ENCODE results near the gene ORAI3.

Gene ORAI3

GRCh38 chr16:30966033-30966619, 17.3 kb downstream of the ORAI3 start:
- FAIRE-seq (no peak), DNase-seq (ENCODE audit: low spot score) (no peak)

GRCh38 chr16:30967795-30968194, 18.9 kb downstream of the ORAI3 start:
- DNase-seq (ENCODE audit: low spot score), result no peak
- no peak for FAIRE-seq

GRCh38 chr16:30969246-30969842, 20.5 kb downstream of the ORAI3 start:
- FAIRE-seq, result no peak
- DNase-seq (ENCODE audit: low spot score), result no peak

GRCh38 chr16:30971298-30971697, 22.4 kb downstream of the ORAI3 start:
- no peak for DNase-seq (ENCODE audit: low spot score)
- FAIRE-seq, result no peak

GRCh38 chr16:30972872-30973271, 24.0 kb downstream of the ORAI3 start:
- FAIRE-seq, result no peak
- DNase-seq (ENCODE audit: low spot score), result no peak

GRCh38 chr16:30974348-30974747, 25.5 kb downstream of the ORAI3 start:
- DNase-seq (ENCODE audit: low spot score), result no peak

GRCh38 chr16:30976486-30976885, 27.6 kb downstream of the ORAI3 start:
- DNase-seq (ENCODE audit: low spot score), result no peak
- no peak for FAIRE-seq

More at GRCh38 chr16:30974348-30974747, 25.5 kb downstream of the ORAI3 start:
- FAIRE-seq, result no peak

GRCh38 chr16:30977502-30977901, 28.6 kb downstream of the ORAI3 start:
- FAIRE-seq (no peak), DNase-seq (ENCODE audit: low spot score) (no peak)

DNA sequence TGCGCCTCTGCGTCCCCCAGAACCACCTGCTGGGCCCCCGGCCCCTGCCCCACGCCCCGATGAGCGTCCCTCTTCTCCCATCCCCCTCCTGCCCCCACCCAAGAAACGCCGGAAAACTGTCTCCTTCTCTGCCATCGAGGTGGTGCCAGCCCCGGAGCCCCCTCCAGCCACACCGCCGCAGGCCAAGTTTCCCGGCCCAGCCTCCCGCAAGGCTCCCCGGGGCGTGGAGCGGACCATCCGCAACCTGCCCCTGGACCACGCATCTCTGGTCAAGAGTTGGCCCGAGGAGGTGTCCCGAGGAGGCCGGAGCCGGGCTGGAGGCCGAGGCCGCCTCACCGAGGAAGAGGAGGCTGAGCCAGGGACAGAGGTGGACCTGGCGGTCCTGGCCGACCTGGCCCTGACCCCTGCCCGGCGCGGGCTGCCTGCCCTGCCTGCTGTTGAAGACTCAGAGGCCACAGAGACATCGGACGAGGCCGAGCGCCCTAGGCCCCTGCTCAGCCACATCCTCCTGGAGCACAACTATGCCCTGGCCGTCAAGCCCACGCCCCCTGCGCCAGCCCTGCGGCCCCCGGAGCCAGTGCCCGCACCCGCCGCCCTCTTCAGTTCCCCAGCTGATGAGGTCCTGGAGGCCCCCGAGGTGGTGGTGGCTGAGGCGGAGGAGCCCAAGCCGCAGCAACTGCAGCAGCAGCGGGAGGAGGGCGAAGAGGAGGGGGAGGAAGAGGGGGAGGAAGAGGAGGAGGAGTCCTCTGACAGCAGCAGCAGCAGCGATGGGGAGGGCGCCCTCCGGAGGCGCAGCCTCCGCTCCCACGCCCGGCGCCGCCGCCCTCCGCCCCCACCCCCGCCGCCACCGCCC, 30.5 kb downstream of the ORAI3 start:
- FAIRE-seq (no peak), DNase-seq (ENCODE audit: low spot score) (no peak)

DNA sequence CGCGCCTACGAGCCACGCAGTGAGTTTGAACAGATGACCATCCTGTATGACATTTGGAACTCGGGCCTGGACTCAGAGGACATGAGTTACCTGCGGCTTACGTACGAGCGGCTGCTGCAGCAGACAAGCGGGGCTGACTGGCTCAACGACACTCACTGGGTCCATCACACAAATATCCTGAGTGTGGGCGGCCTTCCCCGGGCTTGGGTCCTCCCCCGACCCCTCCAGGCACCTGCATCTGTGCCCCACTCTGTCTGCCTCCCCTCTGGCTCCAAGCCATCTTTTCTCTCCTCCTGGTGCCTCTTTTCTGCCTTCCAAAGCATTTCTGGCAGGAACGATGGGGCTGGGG, 31.1 kb downstream of the ORAI3 start:
- DNase-seq (ENCODE audit: low spot score) (no peak), FAIRE-seq (no peak)

DNA sequence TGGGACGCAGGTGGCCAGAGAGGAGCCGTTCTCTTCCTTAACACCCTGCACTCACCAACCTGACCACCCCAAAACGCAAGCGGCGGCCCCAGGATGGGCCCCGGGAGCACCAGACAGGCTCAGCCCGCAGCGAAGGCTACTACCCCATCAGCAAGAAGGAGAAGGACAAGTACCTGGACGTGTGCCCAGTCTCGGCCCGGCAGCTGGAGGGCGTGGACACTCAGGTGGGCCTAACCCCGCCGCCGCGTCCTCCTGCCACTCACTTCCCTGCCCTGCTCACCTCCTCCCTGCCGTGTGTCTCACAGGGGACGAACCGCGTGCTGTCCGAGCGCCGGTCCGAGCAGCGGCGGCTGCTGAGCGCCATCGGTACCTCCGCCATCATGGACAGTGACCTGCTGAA, 31.6 kb downstream of the ORAI3 start:
- no peak for FAIRE-seq
- no peak for DNase-seq (ENCODE audit: low spot score)

DNA sequence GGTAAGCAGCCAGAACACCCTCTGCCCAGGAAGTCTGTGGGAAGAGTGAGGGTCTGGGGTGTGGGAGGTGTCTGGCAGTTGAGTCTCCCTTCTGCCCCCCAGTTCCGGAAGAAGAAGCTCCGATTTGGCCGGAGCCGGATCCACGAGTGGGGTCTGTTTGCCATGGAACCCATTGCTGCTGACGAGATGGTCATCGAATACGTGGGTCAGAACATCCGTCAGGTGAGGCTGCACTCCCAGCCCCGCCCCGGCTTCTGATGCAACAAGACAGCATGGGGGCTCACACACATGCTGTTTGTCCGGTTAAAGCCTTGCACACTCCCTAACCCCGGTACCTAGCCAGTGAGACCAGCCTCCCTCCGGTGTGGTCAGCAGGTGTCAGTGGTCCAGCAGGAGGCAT, 32.1 kb downstream of the ORAI3 start:
- no peak for DNase-seq (ENCODE audit: low spot score)
- FAIRE-seq, result no peak

- FAIRE-seq, result no peak
- no peak for DNase-seq (ENCODE audit: low spot score)
Measured at GRCh38 chr16:30982548-30983288, 33.9 kb downstream of the ORAI3 start.

GRCh38 chr16:30983289-30983889, 34.5 kb downstream of the ORAI3 start:
- DNase-seq (ENCODE audit: low spot score) (no peak), FAIRE-seq (no peak)

GRCh38 chr16:30983898-30984610, 35.2 kb downstream of the ORAI3 start:
- FAIRE-seq, result no peak

GRCh38 chr16:30984669-30985400, 36.0 kb downstream of the ORAI3 start, which contains the start of gene HSD3B7:
HSD3B7 (plus strand) TSS chr16:30985207; CDS start chr16:30985659, 452 bp downstream.
- FAIRE-seq, result no peak
- DNase-seq (ENCODE audit: low spot score), result peak; percentile 64

More at GRCh38 chr16:30983898-30984610, 35.2 kb downstream of the ORAI3 start:
- DNase-seq (ENCODE audit: low spot score), result no peak

DNA sequence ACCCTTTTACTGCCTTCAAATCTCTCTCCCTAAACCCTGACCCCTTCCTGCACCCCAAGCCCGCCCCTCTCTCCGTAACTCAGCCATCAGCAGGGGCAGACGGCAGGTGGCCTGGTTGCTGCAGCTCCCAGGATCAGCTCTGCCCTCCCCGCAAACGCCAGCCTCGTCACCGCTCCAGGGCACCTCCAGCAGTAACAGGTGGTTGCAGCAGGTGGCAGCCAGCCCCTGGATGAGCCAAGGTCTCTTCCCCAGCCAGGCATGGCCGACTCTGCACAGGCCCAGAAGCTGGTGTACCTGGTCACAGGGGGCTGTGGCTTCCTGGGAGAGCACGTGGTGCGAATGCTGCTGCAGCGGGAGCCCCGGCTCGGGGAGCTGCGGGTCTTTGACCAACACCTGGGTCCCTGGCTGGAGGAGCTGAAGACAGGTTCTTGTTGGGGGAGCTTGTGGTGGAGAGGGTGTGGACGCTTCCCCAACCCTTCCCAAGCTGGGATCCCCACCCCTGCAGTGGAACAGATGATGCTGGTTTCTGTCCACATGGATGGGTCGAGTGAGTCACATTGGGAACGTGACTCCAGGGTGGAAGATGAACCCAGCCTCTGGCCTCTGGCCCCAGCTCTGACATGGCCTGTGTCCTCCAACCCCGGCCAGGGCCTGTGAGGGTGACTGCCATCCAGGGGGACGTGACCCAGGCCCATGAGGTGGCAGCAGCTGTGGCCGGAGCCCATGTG, 36.7 kb downstream of the ORAI3 start:
- FAIRE-seq (no peak), DNase-seq (ENCODE audit: low spot score) (peak; percentile 63)

DNA sequence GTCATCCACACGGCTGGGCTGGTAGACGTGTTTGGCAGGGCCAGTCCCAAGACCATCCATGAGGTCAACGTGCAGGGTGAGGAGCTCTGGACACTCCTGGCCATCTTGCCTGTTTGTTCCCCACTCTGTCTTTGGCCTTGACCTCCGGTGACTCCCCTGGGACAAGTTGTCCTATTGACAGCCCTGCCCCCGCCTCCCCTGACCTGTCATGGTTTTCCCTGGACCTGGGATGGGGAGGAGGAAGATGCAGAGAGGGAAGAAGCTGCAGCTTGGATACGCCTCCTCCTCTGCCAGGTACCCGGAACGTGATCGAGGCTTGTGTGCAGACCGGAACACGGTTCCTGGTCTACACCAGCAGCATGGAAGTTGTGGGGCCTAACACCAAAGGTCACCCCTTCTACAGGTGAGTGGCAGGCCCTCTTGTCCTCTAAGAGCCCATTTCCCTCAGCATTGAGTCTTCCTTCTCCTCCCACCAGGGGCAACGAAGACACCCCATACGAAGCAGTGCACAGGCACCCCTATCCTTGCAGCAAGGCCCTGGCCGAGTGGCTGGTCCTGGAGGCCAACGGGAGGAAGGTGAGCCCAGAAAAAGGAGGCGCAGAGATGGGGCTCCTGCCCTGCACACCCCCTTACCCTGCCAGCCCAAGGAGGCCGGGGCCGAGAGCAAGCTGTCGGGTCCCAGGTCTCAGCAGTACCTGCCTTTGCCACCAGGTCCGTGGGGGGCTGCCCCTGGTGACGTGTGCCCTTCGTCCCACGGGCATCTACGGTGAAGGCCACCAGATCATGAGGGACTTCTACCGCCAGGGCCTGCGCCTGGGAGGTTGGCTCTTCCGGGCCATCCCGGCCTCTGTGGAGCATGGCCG, 37.5 kb downstream of the ORAI3 start:
- DNase-seq (ENCODE audit: low spot score), result no peak
- FAIRE-seq, result no peak

All from RCC 7860 (cell line).